Nephron (organoid): ENCODE results near the gene ELP5.

Source experiments
- H3K27ac Mint-ChIP-seq, 3 experiments: 2 replicates each; pipeline ENCODE4 v1.8.0; 2020; ENCODE audit warnings: mixed read lengths in 3 of 3, mild to moderate bottlenecking in 2 of 3, moderate library complexity in 1 of 3
- H3K27me3 Mint-ChIP-seq: 2 replicates; pipeline ENCODE4 v1.8.0; 2021; ENCODE audit warnings: low read depth, mild to moderate bottlenecking, moderate library complexity, mixed read lengths
- H3K36me3 Mint-ChIP-seq: 2 replicates; pipeline ENCODE4 v1.8.0; 2020; ENCODE audit warnings: low read depth, mixed read lengths
- H3K4me1 Mint-ChIP-seq: 2 replicates; pipeline ENCODE4 v1.8.0; 2020; ENCODE audit warnings: mixed read lengths
- H3K4me3 Mint-ChIP-seq, 3 experiments: 2 replicates each; pipeline ENCODE4 v1.8.0; 2020; ENCODE audit warnings: mild to moderate bottlenecking in 3 of 3, mixed read lengths in 3 of 3, moderate library complexity in 2 of 3
- H3K9me3 Mint-ChIP-seq: 2 replicates; pipeline ENCODE4 v1.8.0; 2020; ENCODE audit warnings: mixed read lengths
- CTCF ChIP-seq, 3 experiments: fragments of 200-600 bp; sonication (generic); IDR thresholded peaks; one replicate each; pipeline ENCODE4 v1.5.0; 2021; ENCODE audit warnings: antibody characterized with exemption in 3 of 3; ENCODE audit not compliant: unreplicated experiment in 3 of 3

The ELP5 gene

DNA sequence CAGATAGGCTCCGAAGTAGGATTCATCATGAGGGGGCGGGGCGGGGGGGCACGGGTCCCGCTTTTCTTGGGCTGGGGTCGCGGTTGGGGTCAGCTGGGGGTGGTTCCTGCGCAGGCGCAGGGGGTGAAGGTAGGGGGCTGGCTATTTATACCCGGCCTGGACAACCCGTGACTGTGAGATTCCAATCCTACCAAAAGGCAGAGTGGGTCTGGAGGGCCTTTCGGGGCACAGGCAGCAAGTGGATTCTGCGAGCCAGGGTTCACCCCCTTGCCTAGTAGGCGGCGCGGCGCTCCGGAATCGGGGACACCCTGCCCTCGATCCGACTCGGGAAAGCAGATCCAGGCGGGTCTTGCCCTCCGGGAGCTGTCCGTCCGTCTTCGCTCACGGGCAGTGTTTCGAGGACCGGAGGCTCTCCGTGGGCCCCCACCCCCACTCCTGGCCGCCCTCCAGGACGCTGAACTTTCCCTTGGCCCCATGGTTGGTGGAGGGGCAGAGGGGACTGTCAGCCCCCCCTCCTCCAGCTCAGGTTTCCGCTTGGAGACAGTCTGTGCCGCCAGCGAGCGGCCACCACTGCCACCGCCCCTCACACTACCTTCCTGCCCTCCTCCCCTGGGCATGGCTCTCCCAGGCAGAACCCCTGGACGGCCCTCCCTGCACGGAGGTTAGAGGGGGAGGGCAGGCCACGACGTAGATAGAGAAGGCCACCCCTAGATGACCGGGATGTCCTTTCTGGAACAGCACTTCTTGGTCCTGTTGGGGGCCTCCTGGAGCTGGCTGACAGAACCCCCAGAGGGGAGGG lies 30.1 kb downstream of the ELP5 start:
- Mint-ChIP-seq H3K4me3 (peak overlapping the region; percentile 86 to 87 (median 86)), H3K36me3 (peaks cover 3% of the 10 kb centered on the region), H3K27me3 (peaks cover 26% of the 10 kb centered on the region), H3K27ac (no peak overlapping the region), H3K9me3 (no peaks in the 10 kb centered on the region), H3K4me1 (peaks cover 16% of the 10 kb centered on the region)
- no peak for TF ChIP-seq CTCF (IDR thresholded peaks at IDR 0.05; ENCODE audit: unreplicated experiment in 3 of 3)

DNA sequence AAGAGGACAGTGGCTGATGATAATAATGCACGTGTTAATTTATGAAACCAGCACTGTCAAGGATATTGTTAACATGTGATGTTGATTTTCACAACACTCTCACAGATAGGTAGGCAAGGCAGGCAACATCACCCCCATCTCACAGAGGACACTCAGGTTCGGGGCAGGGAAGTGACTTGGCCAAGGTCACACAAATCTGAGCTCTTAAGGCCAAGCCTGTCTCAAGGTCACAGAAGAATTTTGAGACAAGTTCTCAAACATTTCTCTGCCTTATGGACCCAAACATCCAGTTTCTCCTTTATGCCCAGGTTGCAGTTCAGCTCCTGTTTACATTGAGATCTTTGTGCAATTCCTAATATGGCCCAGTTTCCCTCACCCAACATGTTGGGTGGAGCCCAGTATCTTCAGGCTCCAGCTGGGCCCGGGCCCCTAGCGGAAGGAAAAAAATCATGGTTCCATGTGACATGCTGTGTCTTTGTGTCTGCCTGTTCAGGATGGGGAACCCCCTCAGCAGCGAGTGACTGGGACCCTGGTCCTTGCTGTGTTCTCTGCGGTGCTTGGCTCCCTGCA lies 30.8 kb downstream of the ELP5 start:
- Mint-ChIP-seq H3K27me3 (peaks cover 29% of the 10 kb centered on the region), H3K27ac (no peak overlapping the region), H3K36me3 (peaks cover 3% of the 10 kb centered on the region), H3K4me3 (peak overlapping the region; percentile 86 to 87 (median 86)), H3K4me1 (peaks cover 16% of the 10 kb centered on the region), H3K9me3 (no peaks in the 10 kb centered on the region)
- no peak for TF ChIP-seq CTCF (IDR thresholded peaks at IDR 0.05; ENCODE audit: unreplicated experiment in 3 of 3)

GRCh38 chr17:7283471-7284216 lies 31.6 kb downstream of the ELP5 start:
- Mint-ChIP-seq H3K4me1 (peaks cover 16% of the 10 kb centered on the region), H3K4me3 (peak overlapping the region; percentile 71 to 87 (median 86)), H3K9me3 (no peaks in the 10 kb centered on the region), H3K27me3 (peaks cover 36% of the 10 kb centered on the region), H3K36me3 (peaks cover 3% of the 10 kb centered on the region), H3K27ac (no peak overlapping the region)
- no peak for TF ChIP-seq CTCF (IDR thresholded peaks at IDR 0.05; ENCODE audit: unreplicated experiment in 3 of 3)

GRCh38 chr17:7284911-7285310 lies 32.9 kb downstream of the ELP5 start:
- Mint-ChIP-seq H3K27ac (no peak overlapping the region), H3K4me1 (peaks cover 16% of the 10 kb centered on the region), H3K36me3 (peaks cover 3% of the 10 kb centered on the region), H3K4me3 (no peak overlapping the region), H3K27me3 (peaks cover 39% of the 10 kb centered on the region), H3K9me3 (no peaks in the 10 kb centered on the region)
- TF ChIP-seq CTCF (IDR thresholded peaks at IDR 0.05; ENCODE audit: unreplicated experiment in 3 of 3), result no peak

DNA sequence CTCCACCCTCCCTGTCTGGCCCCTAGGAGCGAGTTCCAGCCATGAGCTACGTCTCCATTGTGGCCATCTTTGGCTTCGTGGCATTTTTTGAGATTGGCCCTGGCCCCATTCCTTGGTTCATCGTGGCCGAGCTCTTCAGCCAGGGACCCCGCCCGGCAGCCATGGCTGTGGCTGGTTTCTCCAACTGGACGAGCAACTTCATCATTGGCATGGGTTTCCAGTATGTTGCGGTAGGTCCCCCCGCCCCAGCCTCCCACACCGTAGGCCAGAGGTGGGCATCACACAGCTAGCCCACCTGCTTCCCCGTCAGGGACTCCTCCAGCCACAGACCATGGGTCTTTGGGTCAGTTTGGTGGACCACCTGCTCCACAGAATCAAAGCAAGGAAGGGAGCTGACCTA lies 33.7 kb downstream of the ELP5 start:
- TF ChIP-seq CTCF (IDR thresholded peaks at IDR 0.05; ENCODE audit: unreplicated experiment in 3 of 3), result no peak
- Mint-ChIP-seq H3K4me1 (peaks cover 14% of the 10 kb centered on the region), H3K27me3 (peaks cover 40% of the 10 kb centered on the region), H3K27ac (no peak overlapping the region), H3K36me3 (peaks cover 3% of the 10 kb centered on the region), H3K9me3 (no peaks in the 10 kb centered on the region), H3K4me3 (no peak overlapping the region)
